Glutamatergic neuron (in vitro differentiated cells): ENCODE data around the gene GNAL. TPM values are rescaled to one million over a fixed set of nuclear protein-coding genes. Genes with fewer than 3 reads are reported as not detected.

Experiments
- DNase-seq: peaks from one replicate; pipeline ENCODE4 v3.0.0; 2022
- H3K27ac Mint-ChIP-seq: one replicate; pipeline ENCODE4 v1.8.0; 2020; ENCODE audit warnings: mild to moderate bottlenecking, mixed read lengths, inconsistent platforms; ENCODE audit not compliant: unreplicated experiment
- H3K27me3 Mint-ChIP-seq: one replicate; pipeline ENCODE4 v1.8.0; 2020; ENCODE audit warnings: mild to moderate bottlenecking, moderate library complexity, mixed read lengths, inconsistent platforms; ENCODE audit not compliant: unreplicated experiment
- H3K36me3 Mint-ChIP-seq: one replicate; pipeline ENCODE4 v1.8.0; 2020; ENCODE audit warnings: mild to moderate bottlenecking, mixed read lengths, inconsistent platforms; ENCODE audit not compliant: unreplicated experiment
- H3K4me1 Mint-ChIP-seq: one replicate; pipeline ENCODE4 v1.8.0; 2020; ENCODE audit warnings: mild to moderate bottlenecking, low read depth, mixed read lengths, inconsistent platforms; ENCODE audit not compliant: unreplicated experiment
- H3K4me3 Mint-ChIP-seq: one replicate; pipeline ENCODE4 v1.8.0; 2020; ENCODE audit warnings: mild to moderate bottlenecking, mixed read lengths, inconsistent platforms; ENCODE audit not compliant: unreplicated experiment
- H3K9me3 Mint-ChIP-seq: one replicate; pipeline ENCODE4 v1.8.0; 2020; ENCODE audit warnings: mild to moderate bottlenecking, moderate library complexity, mixed read lengths, inconsistent platforms; ENCODE audit not compliant: unreplicated experiment
- total RNA-seq: library from RNA; stranded (reverse); fragmentation: NEBNext Ultra II Directional; extraction: Animal tissue kit (Norgen Biotek cat#: 25700); gene quantifications from one replicate; pipeline ENCODE4 v1.2.1, GENCODE V29; 2021; ENCODE audit not compliant: unreplicated experiment
- TF ChIP-seq, protein P1 (sequence below): fragments of 200-600 bp; sonication (generic); IDR thresholded peaks from one replicate; pipeline ENCODE4 v1.5.0; 2021; ENCODE audit not compliant: partially characterized antibody, unreplicated experiment

The GNAL gene
- total RNA-seq, 1 donor from 2014 or later = 52.5 TPM

DNA sequence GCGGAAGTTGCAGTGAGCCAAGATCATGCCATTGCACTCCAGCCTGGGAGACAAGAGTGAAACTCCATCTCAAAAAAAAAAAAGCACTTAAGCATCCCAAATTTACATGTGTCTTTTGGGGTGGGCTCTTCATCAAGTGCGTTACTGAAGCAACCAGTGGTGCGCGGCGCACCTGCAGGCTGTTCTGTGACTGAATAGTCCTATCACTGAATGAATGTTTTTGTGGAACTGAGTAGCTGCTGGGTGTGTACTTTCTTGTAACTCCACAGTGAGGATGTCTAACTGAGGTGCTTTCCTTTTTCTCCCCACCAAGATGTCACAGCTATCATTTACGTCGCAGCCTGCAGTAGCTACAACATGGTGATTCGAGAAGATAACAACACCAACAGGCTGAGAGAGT lies 179.2 kb downstream of the GNAL start:
- Mint-ChIP-seq H3K27me3 (peaks cover 5% of the 10 kb centered on the region), H3K4me3 (no peak overlapping the region), H3K27ac (no peak overlapping the region), H3K9me3 (no peaks in the 10 kb centered on the region), H3K36me3 (peaks cover 7% of the 10 kb centered on the region), H3K4me1 (no peaks in the 10 kb centered on the region)
- TF ChIP-seq, protein P1, sequence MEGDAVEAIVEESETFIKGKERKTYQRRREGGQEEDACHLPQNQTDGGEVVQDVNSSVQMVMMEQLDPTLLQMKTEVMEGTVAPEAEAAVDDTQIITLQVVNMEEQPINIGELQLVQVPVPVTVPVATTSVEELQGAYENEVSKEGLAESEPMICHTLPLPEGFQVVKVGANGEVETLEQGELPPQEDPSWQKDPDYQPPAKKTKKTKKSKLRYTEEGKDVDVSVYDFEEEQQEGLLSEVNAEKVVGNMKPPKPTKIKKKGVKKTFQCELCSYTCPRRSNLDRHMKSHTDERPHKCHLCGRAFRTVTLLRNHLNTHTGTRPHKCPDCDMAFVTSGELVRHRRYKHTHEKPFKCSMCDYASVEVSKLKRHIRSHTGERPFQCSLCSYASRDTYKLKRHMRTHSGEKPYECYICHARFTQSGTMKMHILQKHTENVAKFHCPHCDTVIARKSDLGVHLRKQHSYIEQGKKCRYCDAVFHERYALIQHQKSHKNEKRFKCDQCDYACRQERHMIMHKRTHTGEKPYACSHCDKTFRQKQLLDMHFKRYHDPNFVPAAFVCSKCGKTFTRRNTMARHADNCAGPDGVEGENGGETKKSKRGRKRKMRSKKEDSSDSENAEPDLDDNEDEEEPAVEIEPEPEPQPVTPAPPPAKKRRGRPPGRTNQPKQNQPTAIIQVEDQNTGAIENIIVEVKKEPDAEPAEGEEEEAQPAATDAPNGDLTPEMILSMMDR = no peak
- DNase-seq = no peak

DNA sequence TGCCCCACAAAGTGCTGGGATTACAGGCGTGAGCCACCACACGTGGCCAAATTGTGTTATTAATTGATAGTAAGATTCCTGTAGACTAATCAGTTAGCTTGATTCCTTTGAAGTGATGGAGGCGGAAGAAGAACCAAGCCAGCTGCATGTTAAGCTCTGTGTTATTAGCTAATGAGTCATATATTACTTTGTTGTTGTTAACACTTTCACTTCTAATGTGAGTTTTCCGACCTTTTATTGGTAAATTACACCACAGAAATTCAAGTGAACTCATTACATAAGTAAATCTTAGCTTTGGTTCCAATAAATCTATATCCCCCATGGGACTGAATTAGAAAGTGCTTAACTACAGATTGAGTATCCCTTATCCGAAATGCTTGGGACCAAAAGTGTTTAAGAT lies 182.4 kb downstream of the GNAL start:
- peaks cover 8% of the 10 kb centered on the region for H3K9me3 Mint-ChIP-seq
- H3K36me3 Mint-ChIP-seq = peaks cover 14% of the 10 kb centered on the region
- no peak for DNase-seq
- no peak overlapping the region for H3K4me3 Mint-ChIP-seq
- H3K27me3 Mint-ChIP-seq = peaks cover 7% of the 10 kb centered on the region
- H3K27ac Mint-ChIP-seq = no peak overlapping the region
- no peaks in the 10 kb centered on the region for H3K4me1 Mint-ChIP-seq
- TF ChIP-seq, protein P1 = no peak

GRCh38 chr18:11872479-11873136 lies 183.5 kb downstream of the GNAL start:
- no peak for DNase-seq
- TF ChIP-seq, protein P1 = no peak
- Mint-ChIP-seq H3K36me3 (peaks cover 19% of the 10 kb centered on the region), H3K4me1 (no peaks in the 10 kb centered on the region), H3K9me3 (peaks cover 8% of the 10 kb centered on the region), H3K27me3 (peaks cover 6% of the 10 kb centered on the region), H3K4me3 (no peak overlapping the region), H3K27ac (no peak overlapping the region)

- Mint-ChIP-seq H3K27me3 (peaks cover 6% of the 10 kb centered on the region), H3K36me3 (peaks cover 19% of the 10 kb centered on the region), H3K4me3 (no peak overlapping the region), H3K4me1 (no peaks in the 10 kb centered on the region), H3K27ac (no peak overlapping the region), H3K9me3 (peaks cover 8% of the 10 kb centered on the region)
- no peak for DNase-seq
- TF ChIP-seq, protein P1 = no peak
These were observed 184.7 kb downstream of the GNAL start for GRCh38 chr18:11873670-11874340.

- Mint-ChIP-seq H3K36me3 (peaks cover 19% of the 10 kb centered on the region), H3K27ac (peak overlapping the region; percentile 33), H3K27me3 (peaks cover 6% of the 10 kb centered on the region), H3K4me1 (peaks cover 1% of the 10 kb centered on the region), H3K9me3 (peaks cover 8% of the 10 kb centered on the region), H3K4me3 (no peak overlapping the region)
- TF ChIP-seq, protein P1 = no peak
- DNase-seq = no peak
These were observed 185.6 kb downstream of the GNAL start for GRCh38 chr18:11874676-11875075.
